CD4-positive, CD25-positive, alpha-beta regulatory T cell (primary cell): Measurements from ENCODE around the gene PLA1A. TPM values are rescaled to one million over a fixed set of nuclear protein-coding genes. Genes with fewer than 3 reads are reported as not detected.
A peak's percentile ranks its signal among the peaks of the same experiment; 100 is the strongest.
"Not testable (repeated sequence)": the region's sequence is repeated elsewhere in the genome, so short reads cannot be mapped to it uniquely, and the experiment has no call there.

ENCODE experiments used
- ATAC-seq, 2 donors: fragments of 150-1000 bp; cut with Tn5 transposase; one replicate each; pipeline ENCODE4 v1.10.0; 2021; ENCODE audit warnings: low read depth in 2 of 2, moderate number of reproducible peaks in 2 of 2, moderate library complexity in 1 of 2
- DNase-seq, 3 donors: peaks; one replicate each; pipeline versions ENCODE4 v3.0.0 to v3.0.0-alpha.2; 2012 to 2022; ENCODE audit warnings: mixed read lengths in 1 of 3
- H3K27ac ChIP-seq: one replicate; pipeline ENCODE4 v1.7.0; 2013; ENCODE audit warnings: mild to moderate bottlenecking, low read length; ENCODE audit not compliant: insufficient read depth, poor library complexity, severe bottlenecking
- H3K27me3 ChIP-seq: one replicate; pipeline ENCODE4 v1.7.0; 2013; ENCODE audit warnings: low read length; ENCODE audit not compliant: control insufficient read depth, insufficient read depth
- H3K36me3 ChIP-seq: one replicate; pipeline ENCODE4 v1.7.0; 2013; ENCODE audit warnings: mild to moderate bottlenecking, low read length, moderate library complexity; ENCODE audit not compliant: control insufficient read depth, insufficient read depth
- H3K4me1 ChIP-seq: 2 replicates; pipeline ENCODE4 v1.7.0; 2013; ENCODE audit warnings: mild to moderate bottlenecking, low read length; ENCODE audit not compliant: insufficient read depth, control insufficient read depth, poor library complexity, severe bottlenecking
- H3K4me3 ChIP-seq: one replicate; pipeline ENCODE4 v1.7.0; 2013; ENCODE audit warnings: low read depth, mild to moderate bottlenecking, low read length, moderate library complexity
- H3K9me3 ChIP-seq, 2 experiments: 1 replicate in 1 of 2; 2 replicates in 1 of 2; pipeline ENCODE4 v1.7.0; 2013; ENCODE audit warnings: low read length in 2 of 2, mild to moderate bottlenecking in 1 of 2, moderate library complexity in 1 of 2; ENCODE audit not compliant: control insufficient read depth in 2 of 2
- H3K27ac Mint-ChIP-seq, 3 donors: one replicate each; pipeline ENCODE4 v1.8.0; 2020 to 2022; ENCODE audit warnings: mild to moderate bottlenecking in 3 of 3, mixed read lengths in 3 of 3, moderate library complexity in 2 of 3
- H3K27me3 Mint-ChIP-seq: one replicate; pipeline ENCODE4 v1.8.0; 2022; ENCODE audit warnings: mild to moderate bottlenecking, mixed read lengths
- H3K36me3 Mint-ChIP-seq: one replicate; pipeline ENCODE4 v1.8.0; 2020; ENCODE audit warnings: mixed read lengths
- H3K4me1 Mint-ChIP-seq, 4 donors: one replicate each; pipeline ENCODE4 v1.8.0; 2020 to 2022; ENCODE audit warnings: mixed read lengths in 4 of 4, mild to moderate bottlenecking in 1 of 4
- H3K4me3 Mint-ChIP-seq, 4 donors: one replicate each; pipeline ENCODE4 v1.8.0; 2020 to 2022; ENCODE audit warnings: mild to moderate bottlenecking in 4 of 4, mixed read lengths in 4 of 4, moderate library complexity in 3 of 4
- H3K9me3 Mint-ChIP-seq, 7 donors: one replicate each; pipeline ENCODE4 v1.8.0; 2020 to 2022; ENCODE audit warnings: mixed read lengths in 7 of 7, mild to moderate bottlenecking in 3 of 7, moderate library complexity in 2 of 7
- polyA plus RNA-seq, 4 donors: library from polyadenylated mRNA; unstranded; fragments of 300-500 nt; fragmentation: Illumina TruSeq; gene quantifications; one replicate each; pipeline ENCODE4 v1.2.3, GENCODE V29; 2021
- total RNA-seq: library from RNA; stranded (reverse); gene quantifications from one replicate; pipeline ENCODE4 v1.2.3, GENCODE V29; 2022

The PLA1A gene
- total and polyA plus RNA-seq, 5 donors from 2014 or later, result 0.18 TPM; not detected in 4

DNA sequence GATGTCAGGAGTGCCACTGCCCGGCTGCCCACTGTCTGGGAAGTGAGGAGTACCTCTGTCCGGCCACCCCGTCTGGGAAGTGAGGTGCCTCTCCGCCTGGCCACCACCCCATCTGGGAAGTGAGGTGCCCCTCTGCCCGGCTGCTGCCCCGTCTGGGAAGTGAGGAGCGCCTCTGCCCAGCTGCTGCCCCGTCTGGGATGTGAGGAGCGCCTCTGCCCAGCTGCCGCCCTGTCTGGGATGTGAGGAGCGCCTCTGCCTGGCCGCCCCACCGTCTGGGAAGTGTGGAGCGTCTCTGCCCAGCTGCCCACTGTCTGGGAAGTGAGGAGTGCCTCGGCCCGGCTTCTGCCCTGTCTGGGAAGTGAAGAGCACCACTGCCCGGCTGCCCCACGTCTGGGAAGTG lies 76.2 kb downstream of the PLA1A start:
- DNase-seq, result no peak
- H3K36me3 Mint-ChIP-seq, result peaks cover 34% of the 10 kb centered on the region
- no peak for ATAC-seq
- no peak overlapping the region for H3K27ac ChIP-seq
- H3K9me3 Mint-ChIP-seq, result no peaks in the 10 kb centered on the region
- no peak overlapping the region for H3K27ac Mint-ChIP-seq
- H3K4me1 ChIP-seq, result peaks cover 21% of the 10 kb centered on the region
- peaks cover 5% of the 10 kb centered on the region for H3K27me3 Mint-ChIP-seq
- H3K9me3 ChIP-seq, result no peaks in the 10 kb centered on the region
- H3K4me3 Mint-ChIP-seq, result no peak overlapping the region
- no peak overlapping the region for H3K4me3 ChIP-seq
- peaks cover 27 to 62% (median 48%) of the 10 kb centered on the region in 4 donors for H3K4me1 Mint-ChIP-seq
- H3K36me3 ChIP-seq, result peaks cover 57% of the 10 kb centered on the region
- no peaks in the 10 kb centered on the region for H3K27me3 ChIP-seq

DNA sequence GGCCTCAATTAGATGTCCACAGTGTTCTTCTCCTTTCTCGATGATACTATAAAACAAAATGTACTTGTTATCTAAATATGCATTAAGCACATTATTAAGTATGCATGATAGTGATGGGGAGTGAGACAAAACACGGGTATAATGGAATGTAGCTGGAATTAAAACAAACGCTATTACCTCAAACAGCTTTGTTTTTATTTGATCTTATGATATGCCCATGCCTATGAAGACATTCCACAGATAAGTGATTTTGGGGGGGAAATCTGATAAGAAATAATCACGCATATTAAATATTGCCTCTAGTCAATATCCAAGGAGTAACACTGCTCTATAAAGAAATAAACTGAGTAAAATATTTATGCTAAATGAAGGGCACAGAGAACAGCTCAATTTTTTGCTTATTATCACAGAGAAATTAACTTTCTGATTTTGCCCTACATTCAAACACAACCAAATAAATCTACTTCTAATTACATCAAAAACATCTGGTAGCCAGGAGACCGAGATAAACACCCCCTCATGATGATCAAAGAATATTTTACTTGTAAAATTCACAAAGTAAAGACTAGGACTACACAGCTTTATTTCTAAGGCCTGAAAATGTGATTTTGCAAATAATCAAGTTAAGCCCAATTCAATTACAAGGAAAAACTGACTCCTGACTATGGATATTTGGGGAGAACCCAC lies 77.6 kb downstream of the PLA1A start:
- Mint-ChIP-seq H3K4me3 (peak overlapping the region; percentile 86 to 96 (median 92)), H3K36me3 (peaks cover 24% of the 10 kb centered on the region), H3K27me3 (peaks cover 5% of the 10 kb centered on the region), H3K4me1 (peaks cover 19 to 57% (median 45%) of the 10 kb centered on the region in 4 donors), H3K9me3 (no peaks in the 10 kb centered on the region), H3K27ac (peak overlapping the region in 2 of 3 donors; percentile 7 to 69)
- no peak for DNase-seq
- no peak for ATAC-seq
- no peak overlapping the region for H3K27ac ChIP-seq
- no peaks in the 10 kb centered on the region for H3K27me3 ChIP-seq
- H3K9me3 ChIP-seq, result no peaks in the 10 kb centered on the region
- H3K36me3 ChIP-seq, result peaks cover 44% of the 10 kb centered on the region
- peaks cover 21% of the 10 kb centered on the region for H3K4me1 ChIP-seq
- H3K4me3 ChIP-seq, result peak overlapping the region; percentile 96

DNA sequence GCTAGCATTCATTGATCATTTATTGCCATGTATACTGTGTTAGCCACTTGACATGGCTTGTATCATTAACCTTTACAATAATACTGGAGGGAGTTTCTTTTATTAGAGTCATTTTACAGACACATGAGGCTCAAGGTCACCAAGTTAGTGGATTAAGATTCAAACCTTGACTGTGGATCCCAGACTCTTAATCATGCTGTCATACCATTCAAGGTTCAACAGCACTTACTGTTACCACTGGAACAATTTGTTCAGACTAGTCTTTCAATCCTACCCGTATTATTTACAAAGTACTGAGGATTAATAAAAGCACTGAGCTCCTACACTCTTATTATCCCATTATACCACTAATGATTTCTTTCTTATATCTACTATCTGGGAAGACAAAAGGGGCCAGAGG lies 78.3 kb downstream of the PLA1A start:
- Histone ChIP-seq H3K27ac (peak overlapping the region; percentile 91), H3K9me3 (no peaks in the 10 kb centered on the region), H3K4me1 (peaks cover 21% of the 10 kb centered on the region), H3K36me3 (peaks cover 40% of the 10 kb centered on the region), H3K4me3 (peak overlapping the region; percentile 96), H3K27me3 (no peaks in the 10 kb centered on the region)
- Mint-ChIP-seq H3K27ac (peak overlapping the region in 2 of 3 donors; percentile 69 to 96), H3K9me3 (no peaks in the 10 kb centered on the region), H3K4me1 (peaks cover 18 to 51% (median 43%) of the 10 kb centered on the region in 4 donors), H3K36me3 (peaks cover 19% of the 10 kb centered on the region), H3K27me3 (peaks cover 5% of the 10 kb centered on the region), H3K4me3 (peak overlapping the region; percentile 86 to 96 (median 92))
- ATAC-seq (no peak), DNase-seq (no peak)

DNA sequence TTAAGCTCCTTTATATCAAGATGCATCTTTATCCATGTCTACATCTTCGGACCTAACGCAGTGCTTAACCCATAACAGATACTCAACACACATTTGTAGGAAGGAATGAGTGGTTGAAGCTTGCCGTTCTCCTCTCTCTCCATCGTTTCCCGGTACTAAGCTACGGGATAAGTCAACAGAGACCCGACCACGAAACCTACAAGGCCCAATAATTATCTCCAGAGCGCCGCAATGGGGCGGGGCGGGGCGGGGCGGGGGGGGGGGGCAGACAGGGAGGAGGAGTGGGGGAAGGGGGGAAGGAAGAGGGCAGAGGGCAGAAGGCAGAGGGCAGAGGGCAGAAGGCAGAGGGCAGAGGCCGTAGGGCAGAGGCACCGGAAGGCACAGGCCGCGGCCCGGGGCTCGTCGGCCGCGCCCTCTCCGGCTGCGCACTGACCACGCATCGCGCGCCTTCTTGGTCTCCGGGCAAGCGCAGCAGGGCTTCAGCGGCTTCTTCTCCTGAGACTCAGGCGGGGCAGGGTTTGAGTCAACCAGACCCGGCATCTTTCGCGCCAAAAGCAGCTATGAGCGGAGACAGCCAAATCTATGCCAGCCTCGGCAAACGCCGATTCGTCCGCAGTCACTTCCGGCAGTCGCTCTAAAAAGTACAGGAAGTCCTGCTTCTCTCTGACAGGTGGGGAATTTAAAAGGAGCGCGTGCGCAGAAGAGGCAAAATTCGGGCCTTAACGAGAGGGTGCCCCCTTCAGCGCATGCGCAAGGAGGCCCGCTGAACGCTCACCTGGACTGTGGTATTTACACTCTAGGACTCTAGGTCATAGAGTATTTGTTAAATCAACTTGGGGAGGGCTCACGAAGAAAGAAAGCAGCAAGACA lies 79.3 kb downstream of the PLA1A start, which contains the start of gene COX17:
TSS of gene COX17 (minus strand) at position 636 of the 870 bp plus-strand sequence. CDS start at position 540, 96 bp downstream.
- peaks cover 12% of the 10 kb centered on the region for H3K36me3 Mint-ChIP-seq
- peak within 1 kb of the TSS; percentile 91 for H3K27ac ChIP-seq
- H3K9me3 Mint-ChIP-seq, result no peaks in the 10 kb centered on the region
- DNase-seq, result peak; percentile 95 to 99 (median 98)
- no peaks in the 10 kb centered on the region for H3K9me3 ChIP-seq
- ATAC-seq, result peak; percentile 86 to 88
- H3K36me3 ChIP-seq, result peaks cover 31% of the 10 kb centered on the region
- H3K4me1 Mint-ChIP-seq, result peaks cover 13 to 43% (median 35%) of the 10 kb centered on the region in 4 donors
- H3K27me3 Mint-ChIP-seq, result peaks cover 5% of the 10 kb centered on the region
- peak within 1 kb of the TSS; percentile 96 for H3K4me3 ChIP-seq
- no peaks in the 10 kb centered on the region for H3K27me3 ChIP-seq
- peak within 1 kb of the TSS; percentile 86 to 96 (median 92) for H3K4me3 Mint-ChIP-seq
- H3K27ac Mint-ChIP-seq, result peak within 1 kb of the TSS; percentile 96 to 99 (median 98)
- H3K4me1 ChIP-seq, result peaks cover 21% of the 10 kb centered on the region

DNA sequence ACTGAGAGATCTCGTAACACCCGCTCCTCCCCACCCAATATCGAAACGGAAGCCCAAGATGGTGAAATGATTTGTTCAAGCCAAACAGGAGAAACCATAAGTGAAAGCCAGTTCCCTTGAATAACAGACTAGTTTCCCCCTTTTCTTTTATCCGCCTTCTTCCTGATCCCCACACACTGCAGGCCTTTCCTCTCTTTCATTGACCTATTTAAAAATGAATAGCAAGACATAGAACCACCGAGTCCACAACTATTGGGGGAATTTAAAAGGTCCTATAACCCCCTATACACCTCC lies 79.9 kb downstream of the PLA1A start:
- H3K9me3 Mint-ChIP-seq, result no peaks in the 10 kb centered on the region
- peaks cover 21% of the 10 kb centered on the region for H3K4me1 ChIP-seq
- H3K27ac ChIP-seq, result peak overlapping the region; percentile 91
- H3K27me3 ChIP-seq, result no peaks in the 10 kb centered on the region
- H3K27me3 Mint-ChIP-seq, result peaks cover 5% of the 10 kb centered on the region
- H3K4me3 ChIP-seq, result peak overlapping the region; percentile 87
- peaks cover 25% of the 10 kb centered on the region for H3K36me3 ChIP-seq
- H3K36me3 Mint-ChIP-seq, result peaks cover 8% of the 10 kb centered on the region
- peaks cover 7 to 39% (median 32%) of the 10 kb centered on the region in 4 donors for H3K4me1 Mint-ChIP-seq
- no peak for DNase-seq
- H3K9me3 ChIP-seq, result no peaks in the 10 kb centered on the region
- peak overlapping the region; percentile 85 to 95 (median 88) for H3K4me3 Mint-ChIP-seq
- peak overlapping the region; percentile 96 to 99 (median 98) for H3K27ac Mint-ChIP-seq
- no peak for ATAC-seq

DNA sequence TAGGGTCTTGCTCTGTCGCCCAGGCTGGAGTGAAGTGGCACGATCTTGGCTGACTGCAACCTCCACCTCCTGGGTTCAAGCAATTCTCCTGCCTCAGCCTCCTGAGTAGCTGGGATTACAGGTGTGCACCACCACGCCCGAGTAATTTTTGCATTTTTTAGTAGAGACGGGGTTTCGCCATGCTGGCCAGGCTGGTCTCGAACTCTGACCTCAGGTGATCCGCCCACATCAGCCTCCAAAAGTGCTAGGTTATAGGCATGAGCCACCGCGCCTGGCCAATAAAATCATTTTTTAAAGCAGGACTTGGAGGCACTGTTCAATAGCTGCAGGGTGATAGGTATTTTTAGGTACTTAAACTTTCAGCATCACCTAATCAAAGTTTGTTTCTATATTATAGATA lies 80.5 kb downstream of the PLA1A start:
- not testable (repeated sequence) for H3K4me3 ChIP-seq, ATAC-seq, DNase-seq, H3K36me3 Mint-ChIP-seq, H3K9me3 ChIP-seq, H3K27me3 Mint-ChIP-seq, H3K27me3 ChIP-seq, H3K9me3 Mint-ChIP-seq
- peaks cover 19% of the 10 kb centered on the region for H3K36me3 ChIP-seq
- H3K4me3 Mint-ChIP-seq, result peak overlapping the region in 1 of 4 donors; percentile 61
- peak overlapping the region; percentile 91 for H3K27ac ChIP-seq
- H3K4me1 Mint-ChIP-seq, result peaks cover 6 to 34% (median 28%) of the 10 kb centered on the region in 4 donors
- H3K4me1 ChIP-seq, result peaks cover 21% of the 10 kb centered on the region
- H3K27ac Mint-ChIP-seq, result peak overlapping the region; percentile 56 to 96 (median 71)
